GM10266 (cell line): ENCODE results near the gene AFF3.

ENCODE experiments used
- DNase-seq: peaks from one replicate; pipeline ENCODE4 v3.0.0; 2012; ENCODE audit errors: extremely low spot score
- CTCF ChIP-seq: IDR thresholded peaks from 2 replicates; pipeline ENCODE4 v1.5.1; 2012; ENCODE audit warnings: mild to moderate bottlenecking, low read depth; ENCODE audit not compliant: control insufficient read depth, insufficient read depth; ENCODE audit errors: missing control alignments

AFF3 gene

GRCh38 chr2:99918389-99918788 lies 224.0 kb downstream of the AFF3 start:
- DNase-seq = no peak
- no peak for TF ChIP-seq CTCF

- DNase-seq = no peak
- no peak for TF ChIP-seq CTCF
Measured at GRCh38 chr2:99915108-99915675, 227.2 kb downstream of the AFF3 start.

GRCh38 chr2:99911736-99912135 lies 230.7 kb downstream of the AFF3 start:
- DNase-seq = no peak
- no peak for TF ChIP-seq CTCF

GRCh38 chr2:99910902-99911301 lies 231.5 kb downstream of the AFF3 start:
- TF ChIP-seq CTCF = no peak
- no peak for DNase-seq

GRCh38 chr2:99905636-99906035 lies 236.8 kb downstream of the AFF3 start:
- TF ChIP-seq CTCF = no peak
- no peak for DNase-seq

GRCh38 chr2:99905025-99905424 lies 237.4 kb downstream of the AFF3 start:
- DNase-seq = no peak
- no peak for TF ChIP-seq CTCF

- no peak for TF ChIP-seq CTCF
- no peak for DNase-seq
Measured at GRCh38 chr2:99903981-99904380, 238.4 kb downstream of the AFF3 start.
